Neutrophil (primary cell): ENCODE data around the gene NR3C1.

Experiments used
- H3K27ac ChIP-seq: fragments of 200-600 bp; sonication (generic); 2 replicates; pipeline ENCODE4 v1.5.1; 2016; ENCODE audit warnings: mild to moderate bottlenecking, moderate library complexity
- H3K27me3 ChIP-seq: fragments of 200-600 bp; sonication (generic); 2 replicates; pipeline ENCODE4 v1.6.0; 2016; ENCODE audit warnings: mild to moderate bottlenecking
- H3K36me3 ChIP-seq: fragments of 200-600 bp; sonication (generic); 2 replicates; pipeline ENCODE4 v1.5.1; 2017
- H3K4me1 ChIP-seq, 2 experiments: fragments of 200-600 bp in 1 of 2; sonication (generic) in 1 of 2; 1 replicate in 1 of 2; 2 replicates in 1 of 2; pipeline versions ENCODE4 v1.5.1 to v1.6.1; 2013 to 2016; ENCODE audit warnings: low read depth in 1 of 2, low read length in 1 of 2, mild to moderate bottlenecking in 1 of 2, moderate library complexity in 1 of 2; ENCODE audit not compliant: control insufficient read depth in 1 of 2, insufficient read depth in 1 of 2
- H3K4me3 ChIP-seq, 2 experiments: fragments of 200-600 bp in 1 of 2; sonication (generic) in 1 of 2; 1 replicate in 1 of 2; 2 replicates in 1 of 2; pipeline ENCODE4 v1.5.1; 2013 to 2016; ENCODE audit warnings: low read depth in 1 of 2, low read length in 1 of 2, mild to moderate bottlenecking in 1 of 2, moderate library complexity in 1 of 2
- H3K9me3 ChIP-seq: fragments of 200-600 bp; sonication (generic); 2 replicates; pipeline ENCODE4 v1.5.1; 2016
- TF ChIP-seq, protein P1 (sequence below): fragments of 200-600 bp; sonication (generic); IDR thresholded peaks from 2 replicates; pipeline ENCODE4 v1.5.1; 2016; ENCODE audit warnings: antibody characterized with exemption

The NR3C1 gene

DNA sequence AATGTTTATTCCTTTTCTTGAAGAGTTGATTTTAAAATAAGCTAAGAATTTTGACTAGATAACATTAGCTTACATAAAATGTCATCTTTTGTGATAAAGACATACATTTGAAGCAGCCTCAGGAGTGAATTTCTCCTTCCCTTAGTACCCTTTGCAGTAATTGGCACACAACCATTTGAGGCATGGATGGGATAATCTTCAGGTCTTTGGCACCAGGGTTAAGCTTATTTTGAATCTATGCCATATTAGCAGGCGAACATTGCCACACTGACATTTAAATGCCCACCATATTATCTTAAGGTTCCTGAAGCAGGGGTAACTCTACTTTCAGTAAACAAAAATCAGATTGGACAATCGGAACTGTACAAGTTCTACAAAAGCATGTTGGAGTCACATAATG, 126.0 kb downstream of the NR3C1 start:
- peaks cover 28 to 44% of the 10 kb centered on the region in 2 experiments for H3K4me1 ChIP-seq
- peaks cover 34% of the 10 kb centered on the region for H3K36me3 ChIP-seq
- H3K27me3 ChIP-seq: no peaks in the 10 kb centered on the region
- H3K27ac ChIP-seq: no peak overlapping the region
- H3K4me3 ChIP-seq: no peak overlapping the region
- TF ChIP-seq, protein P1, sequence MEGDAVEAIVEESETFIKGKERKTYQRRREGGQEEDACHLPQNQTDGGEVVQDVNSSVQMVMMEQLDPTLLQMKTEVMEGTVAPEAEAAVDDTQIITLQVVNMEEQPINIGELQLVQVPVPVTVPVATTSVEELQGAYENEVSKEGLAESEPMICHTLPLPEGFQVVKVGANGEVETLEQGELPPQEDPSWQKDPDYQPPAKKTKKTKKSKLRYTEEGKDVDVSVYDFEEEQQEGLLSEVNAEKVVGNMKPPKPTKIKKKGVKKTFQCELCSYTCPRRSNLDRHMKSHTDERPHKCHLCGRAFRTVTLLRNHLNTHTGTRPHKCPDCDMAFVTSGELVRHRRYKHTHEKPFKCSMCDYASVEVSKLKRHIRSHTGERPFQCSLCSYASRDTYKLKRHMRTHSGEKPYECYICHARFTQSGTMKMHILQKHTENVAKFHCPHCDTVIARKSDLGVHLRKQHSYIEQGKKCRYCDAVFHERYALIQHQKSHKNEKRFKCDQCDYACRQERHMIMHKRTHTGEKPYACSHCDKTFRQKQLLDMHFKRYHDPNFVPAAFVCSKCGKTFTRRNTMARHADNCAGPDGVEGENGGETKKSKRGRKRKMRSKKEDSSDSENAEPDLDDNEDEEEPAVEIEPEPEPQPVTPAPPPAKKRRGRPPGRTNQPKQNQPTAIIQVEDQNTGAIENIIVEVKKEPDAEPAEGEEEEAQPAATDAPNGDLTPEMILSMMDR: no peak
- H3K9me3 ChIP-seq: no peaks in the 10 kb centered on the region

DNA sequence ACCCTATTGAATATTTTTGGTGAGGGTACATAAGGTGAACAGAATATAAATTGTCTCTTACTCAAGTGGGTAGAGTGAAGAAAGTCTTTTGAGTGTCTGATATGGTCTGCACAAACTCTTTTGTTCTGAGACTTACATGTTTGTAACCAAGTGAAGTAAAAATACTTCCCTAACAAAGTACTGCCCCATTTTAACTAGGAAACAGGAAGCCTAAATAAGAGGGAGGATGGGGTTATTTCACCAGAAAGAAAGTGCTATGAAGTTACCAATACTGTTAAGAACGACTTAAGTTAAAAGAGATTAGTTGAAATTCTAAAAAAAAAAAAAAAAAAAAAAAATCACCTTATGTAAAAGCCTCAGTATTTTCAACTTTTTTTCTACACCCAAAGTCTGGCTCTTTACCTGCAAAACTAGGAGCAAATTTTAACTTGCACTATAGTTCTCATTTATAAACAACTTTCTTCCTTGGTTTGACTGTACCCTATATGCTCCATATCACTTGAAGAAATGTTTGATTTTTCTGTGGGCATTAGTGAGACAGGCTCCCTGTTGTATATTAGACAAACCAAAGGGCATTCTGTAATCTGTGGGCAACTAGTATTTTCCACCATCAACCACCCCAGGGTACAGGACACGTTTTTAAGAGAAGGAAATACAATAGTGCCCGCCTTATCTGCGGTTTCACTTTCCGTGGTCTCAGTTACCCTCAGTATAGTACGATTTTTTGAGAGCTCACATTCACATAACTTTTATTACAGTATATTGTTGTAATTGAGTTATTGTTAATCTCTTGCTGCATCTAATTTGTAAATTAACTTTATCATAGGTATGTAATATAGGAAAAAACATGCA, 127.7 kb downstream of the NR3C1 start:
- Histone ChIP-seq H3K4me1 (peaks cover 23 to 37% of the 10 kb centered on the region in 2 experiments), H3K27me3 (no peaks in the 10 kb centered on the region), H3K27ac (peak overlapping the region; percentile 45), H3K9me3 (no peaks in the 10 kb centered on the region), H3K36me3 (peaks cover 22% of the 10 kb centered on the region), H3K4me3 (no peak overlapping the region)
- TF ChIP-seq, protein P1: no peak

DNA sequence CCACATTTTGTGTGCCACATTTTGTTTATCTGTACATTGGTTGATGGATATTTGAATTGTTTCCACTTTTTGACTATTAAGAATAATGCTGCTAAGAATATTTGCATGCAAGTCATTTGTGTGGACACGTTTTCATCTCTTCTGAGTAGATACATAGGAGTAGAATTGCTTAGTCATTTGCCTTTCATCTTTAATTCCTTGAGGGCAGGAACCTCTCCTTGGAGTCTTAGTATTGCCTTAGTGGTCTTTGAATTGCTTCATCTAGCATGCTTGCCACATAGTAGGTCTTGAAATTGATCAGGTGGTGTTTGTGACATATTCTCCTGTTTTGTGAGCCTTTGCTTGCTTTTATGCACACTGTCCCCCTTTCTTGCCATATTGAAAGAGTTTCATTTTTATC, 128.5 kb downstream of the NR3C1 start:
- TF ChIP-seq, protein P1: no peak
- peaks cover 21 to 29% of the 10 kb centered on the region in 2 experiments for H3K4me1 ChIP-seq
- H3K36me3 ChIP-seq: peaks cover 14% of the 10 kb centered on the region
- no peaks in the 10 kb centered on the region for H3K9me3 ChIP-seq
- H3K4me3 ChIP-seq: no peak overlapping the region
- H3K27me3 ChIP-seq: no peaks in the 10 kb centered on the region
- H3K27ac ChIP-seq: peak overlapping the region; percentile 45

- TF ChIP-seq, protein P1: no peak
- no peaks in the 10 kb centered on the region for H3K27me3 ChIP-seq
- no peaks in the 10 kb centered on the region for H3K36me3 ChIP-seq
- H3K4me3 ChIP-seq: no peak overlapping the region
- no peak overlapping the region for H3K27ac ChIP-seq
- peaks cover 16% of the 10 kb centered on the region in 2 experiments for H3K4me1 ChIP-seq
- H3K9me3 ChIP-seq: no peaks in the 10 kb centered on the region
Measured at GRCh38 chr5:143271431-143271830, 132.1 kb downstream of the NR3C1 start.

DNA sequence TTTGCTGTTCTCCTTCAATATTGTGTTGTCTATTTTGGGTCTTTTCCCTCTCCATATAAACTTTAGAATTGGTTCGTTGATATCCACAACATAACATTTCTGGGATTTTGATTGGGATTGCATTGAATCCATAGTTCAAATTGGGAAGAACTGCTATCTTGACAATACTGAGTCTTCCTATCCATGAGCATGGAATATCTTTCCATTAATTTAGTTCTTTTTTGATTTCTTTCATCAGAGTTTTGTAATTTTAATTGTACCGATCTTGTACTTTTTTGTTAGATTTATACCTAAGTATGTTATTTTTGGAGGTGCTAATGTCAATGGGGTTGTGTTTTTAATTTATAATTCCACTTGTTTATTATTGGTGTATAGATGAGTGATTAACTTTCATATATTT, 135.1 kb downstream of the NR3C1 start:
- no peaks in the 10 kb centered on the region for H3K36me3 ChIP-seq
- no peaks in the 10 kb centered on the region for H3K27me3 ChIP-seq
- TF ChIP-seq, protein P1: no peak
- H3K9me3 ChIP-seq: no peaks in the 10 kb centered on the region
- H3K4me1 ChIP-seq: no peaks in the 10 kb centered on the region
- no peak overlapping the region for H3K27ac ChIP-seq
- H3K4me3 ChIP-seq: no peak overlapping the region
